SK-N-SH (cell line): ENCODE measurements around the gene LRRC32.

ENCODE experiments used
- CTCF ChIP-seq: fragments of 200-600 bp; sonication (generic); IDR thresholded peaks from 2 replicates; pipeline ENCODE4 v1.6.1; 2017; ENCODE audit warnings: antibody characterized with exemption, mild to moderate bottlenecking, moderate library complexity
- ELF1 ChIP-seq: IDR thresholded peaks from 2 replicates; pipeline ENCODE4 v1.4.0; 2012
- FOXJ3 ChIP-seq: sonication (generic); formaldehyde crosslinking; IDR thresholded peaks from 2 replicates; pipeline ENCODE4 v1.5.1; 2020; ENCODE audit warnings: mild to moderate bottlenecking, missing genetic modification reagents
- GATA2 ChIP-seq: sonication (generic); formaldehyde crosslinking; IDR thresholded peaks from 2 replicates; pipeline ENCODE4 v1.5.0; 2020; ENCODE audit warnings: mild to moderate bottlenecking, missing genetic modification reagents
- MAX ChIP-seq: IDR thresholded peaks from 2 replicates; pipeline ENCODE4 v1.4.0; 2012; ENCODE audit warnings: low read depth
- NFIC ChIP-seq: IDR thresholded peaks from 2 replicates; pipeline ENCODE4 v1.4.0; 2012; ENCODE audit warnings: borderline replicate concordance
- POLR2AphosphoS5 ChIP-seq: IDR thresholded peaks from 2 replicates; pipeline ENCODE4 v1.6.1; 2012; ENCODE audit warnings: low read depth, low read length
- SMC3 ChIP-seq: IDR thresholded peaks from 2 replicates; pipeline ENCODE4 v1.6.1; 2012; ENCODE audit warnings: low read depth, low read length, improper control_type of control experiment
- TAF1 ChIP-seq: IDR thresholded peaks from 2 replicates; pipeline ENCODE4 v1.6.1; 2012; ENCODE audit warnings: low read depth, mild to moderate bottlenecking, low read length, moderate library complexity, borderline replicate concordance
- TEAD4 ChIP-seq: IDR thresholded peaks from 2 replicates; pipeline ENCODE4 v1.4.0; 2012; ENCODE audit warnings: mild to moderate bottlenecking, borderline replicate concordance; ENCODE audit not compliant: insufficient read depth
- TF ChIP-seq, protein P1 (sequence below): fragments of 150-350 bp; IDR thresholded peaks from 2 replicates; pipeline ENCODE4 v1.6.1; 2016; ENCODE audit warnings: mild to moderate bottlenecking, low read depth, low read length
- TF ChIP-seq, protein P2 (sequence below): IDR thresholded peaks from 2 replicates; pipeline ENCODE4 v1.4.0; 2012; ENCODE audit warnings: low read depth, borderline replicate concordance

DNA sequence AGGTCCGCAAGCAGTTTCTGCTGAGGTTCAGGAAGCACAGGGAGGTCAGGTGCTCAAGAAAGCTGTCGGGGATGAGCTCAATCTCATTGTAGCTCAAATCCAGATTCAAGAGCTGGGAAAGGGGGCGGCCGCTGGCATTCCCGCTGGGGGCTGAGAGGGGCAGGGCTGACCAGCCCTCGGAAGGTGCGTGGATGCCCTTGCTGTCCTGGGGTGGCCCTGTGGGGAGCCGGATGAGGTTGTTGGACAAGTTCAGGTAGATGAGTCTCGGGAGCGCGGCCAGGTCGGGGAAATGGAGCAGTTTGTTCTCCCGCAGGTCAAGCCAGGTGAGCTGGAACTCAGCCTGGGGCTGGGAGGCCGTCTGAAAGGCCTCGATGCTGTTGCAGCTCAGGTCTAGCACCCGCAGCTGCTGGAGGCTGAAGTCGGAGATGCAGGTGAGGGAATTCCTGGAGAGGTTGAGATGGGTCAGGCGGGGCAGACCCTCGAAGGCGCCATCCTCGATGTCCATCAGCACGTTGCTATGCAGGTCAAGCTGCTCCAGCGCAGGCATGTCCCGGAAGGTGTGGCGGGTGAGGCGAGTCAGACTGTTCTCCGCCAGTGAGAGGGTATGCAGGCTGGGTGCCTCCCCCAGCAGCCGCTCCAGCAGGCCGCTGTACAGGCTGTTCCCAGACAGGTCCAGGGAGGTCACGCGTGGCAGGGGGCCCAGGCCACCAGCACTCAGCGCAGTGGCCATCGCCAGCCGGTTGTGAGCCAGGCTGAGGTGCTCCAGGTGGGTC lies 9.8 kb downstream of the LRRC32 start:
- TF ChIP-seq CTCF, result no peak
- no peak for TF ChIP-seq FOXJ3 (CRISPR knock-in tag)
- no peak for TF ChIP-seq SMC3
- no peak for TF ChIP-seq GATA2 (CRISPR knock-in tag)
- TF ChIP-seq, protein P1, sequence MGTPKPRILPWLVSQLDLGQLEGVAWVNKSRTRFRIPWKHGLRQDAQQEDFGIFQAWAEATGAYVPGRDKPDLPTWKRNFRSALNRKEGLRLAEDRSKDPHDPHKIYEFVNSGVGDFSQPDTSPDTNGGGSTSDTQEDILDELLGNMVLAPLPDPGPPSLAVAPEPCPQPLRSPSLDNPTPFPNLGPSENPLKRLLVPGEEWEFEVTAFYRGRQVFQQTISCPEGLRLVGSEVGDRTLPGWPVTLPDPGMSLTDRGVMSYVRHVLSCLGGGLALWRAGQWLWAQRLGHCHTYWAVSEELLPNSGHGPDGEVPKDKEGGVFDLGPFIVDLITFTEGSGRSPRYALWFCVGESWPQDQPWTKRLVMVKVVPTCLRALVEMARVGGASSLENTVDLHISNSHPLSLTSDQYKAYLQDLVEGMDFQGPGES, result no peak
- TF ChIP-seq TAF1, result no peak
- no peak for TF ChIP-seq POLR2AphosphoS5
- TF ChIP-seq TEAD4, result no peak
- TF ChIP-seq, protein P2, sequence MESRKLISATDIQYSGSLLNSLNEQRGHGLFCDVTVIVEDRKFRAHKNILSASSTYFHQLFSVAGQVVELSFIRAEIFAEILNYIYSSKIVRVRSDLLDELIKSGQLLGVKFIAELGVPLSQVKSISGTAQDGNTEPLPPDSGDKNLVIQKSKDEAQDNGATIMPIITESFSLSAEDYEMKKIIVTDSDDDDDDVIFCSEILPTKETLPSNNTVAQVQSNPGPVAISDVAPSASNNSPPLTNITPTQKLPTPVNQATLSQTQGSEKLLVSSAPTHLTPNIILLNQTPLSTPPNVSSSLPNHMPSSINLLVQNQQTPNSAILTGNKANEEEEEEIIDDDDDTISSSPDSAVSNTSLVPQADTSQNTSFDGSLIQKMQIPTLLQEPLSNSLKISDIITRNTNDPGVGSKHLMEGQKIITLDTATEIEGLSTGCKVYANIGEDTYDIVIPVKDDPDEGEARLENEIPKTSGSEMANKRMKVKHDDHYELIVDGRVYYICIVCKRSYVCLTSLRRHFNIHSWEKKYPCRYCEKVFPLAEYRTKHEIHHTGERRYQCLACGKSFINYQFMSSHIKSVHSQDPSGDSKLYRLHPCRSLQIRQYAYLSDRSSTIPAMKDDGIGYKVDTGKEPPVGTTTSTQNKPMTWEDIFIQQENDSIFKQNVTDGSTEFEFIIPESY, result no peak
- TF ChIP-seq ELF1, result no peak
- no peak for TF ChIP-seq NFIC
- TF ChIP-seq MAX, result no peak
